HepG2 (cell line): ENCODE data around the gene MAPK12. TPM values are rescaled to one million over a fixed set of nuclear protein-coding genes. Genes with fewer than 3 reads are reported as not detected.

Experiments used
- BHLHE40 ChIP-seq: IDR thresholded peaks from 2 replicates; pipeline ENCODE4 v1.6.1; 2011; ENCODE audit warnings: low read length, improper control_type of control experiment
- FOXA3 ChIP-seq: IDR thresholded peaks from 2 replicates; pipeline ENCODE4 v1.6.1; 2016; ENCODE audit warnings: missing genetic modification reagents, missing compliant biosample characterization
- HOXA7 ChIP-seq: sonication (generic); formaldehyde crosslinking; IDR thresholded peaks from 2 replicates; pipeline ENCODE4 v1.8.1; 2022; ENCODE audit warnings: mild to moderate bottlenecking, missing genetic modification reagents, moderate library complexity
- HOXD1 ChIP-seq: sonication (generic); formaldehyde crosslinking; IDR thresholded peaks from 2 replicates; pipeline ENCODE4 v1.5.0; 2020; ENCODE audit warnings: missing genetic modification reagents
- KLF12 ChIP-seq: sonication (generic); formaldehyde crosslinking; IDR thresholded peaks from 2 replicates; pipeline ENCODE4 v1.4.0; 2020; ENCODE audit warnings: missing genetic modification reagents, borderline replicate concordance
- KLF16 ChIP-seq, 2 experiments: sonication (generic) in 1 of 2; formaldehyde crosslinking in 1 of 2; IDR thresholded peaks; 2 replicates each; pipeline versions ENCODE4 v1.6.1 to v1.8.0; 2016 to 2023; ENCODE audit warnings: missing genetic modification reagents in 2 of 2, missing compliant biosample characterization in 1 of 2
- MXI1 ChIP-seq: IDR thresholded peaks from 3 replicates; pipeline ENCODE4 v1.6.1; 2012; ENCODE audit warnings: low read depth, low read length, inconsistent platforms, borderline replicate concordance
- NKX3-1 ChIP-seq: sonication (generic); formaldehyde crosslinking; IDR thresholded peaks from 2 replicates; pipeline ENCODE4 v1.5.0; 2020; ENCODE audit warnings: missing genetic modification reagents
- POLR2G ChIP-seq: fragments of 200-400 bp; formaldehyde crosslinking; IDR thresholded peaks from 2 replicates; pipeline ENCODE4 v1.6.1; 2018; ENCODE audit warnings: mild to moderate bottlenecking, low read depth, low read length, moderate library complexity
- SMAD3 ChIP-seq: sonication (generic); formaldehyde crosslinking; IDR thresholded peaks from 2 replicates; pipeline ENCODE4 v1.4.0; 2020; ENCODE audit warnings: missing genetic modification reagents
- ZNF253 ChIP-seq: sonication (generic); formaldehyde crosslinking; IDR thresholded peaks from 2 replicates; pipeline ENCODE4 v1.8.0; 2022; ENCODE audit warnings: mild to moderate bottlenecking, missing genetic modification reagents, borderline replicate concordance
- ZNF543 ChIP-seq: sonication (generic); formaldehyde crosslinking; IDR thresholded peaks from 2 replicates; pipeline ENCODE4 v1.4.0; 2020; ENCODE audit warnings: mild to moderate bottlenecking, missing genetic modification reagents
- polyA plus RNA-seq, 8 experiments: library from polyadenylated mRNA; depleted of rRNA in 3 of 8; stranded (reverse) in 7 of 8; unstranded in 1 of 8; fragments of >200 nt; fragmentation: Illumina TruSeq in 4 of 8; extraction: Trizol in 4 of 8; gene quantifications; 2 replicates each; pipeline versions ENCODE4 v1.2.1 to v1.2.3, GENCODE V29; 2011 to 2016; ENCODE audit warnings: low read depth in 4 of 8, missing spikeins in 1 of 8, mixed read lengths in 1 of 8; ENCODE audit not compliant: insufficient read depth in 1 of 8
- total RNA-seq, 5 experiments: library from RNA; depleted of rRNA; stranded (reverse); fragments of >200 nt; fragmentation: Illumina TruSeq; extraction: Trizol; gene quantifications; 2 replicates each; pipeline ENCODE4 v1.2.3, GENCODE V29; 2016; ENCODE audit warnings: low read depth in 1 of 5
- TF ChIP-seq, protein P1 (sequence below): sonication (generic); formaldehyde crosslinking; IDR thresholded peaks from 2 replicates; pipeline ENCODE4 v1.9.0; 2021; ENCODE audit warnings: missing genetic modification reagents, mild to moderate bottlenecking, borderline replicate concordance
- TF ChIP-seq, protein P2 (sequence below): sonication (generic); formaldehyde crosslinking; IDR thresholded peaks from 2 replicates; pipeline ENCODE4 v1.5.1; 2020; ENCODE audit warnings: missing genetic modification reagents, mild to moderate bottlenecking, borderline replicate concordance
- TF ChIP-seq, protein P3 (sequence below): sonication (generic); formaldehyde crosslinking; IDR thresholded peaks from 2 replicates; pipeline ENCODE4 v1.8.0; 2022; ENCODE audit warnings: missing genetic modification reagents, mild to moderate bottlenecking, borderline replicate concordance
- TF ChIP-seq, protein P4 (sequence below): sonication (generic); formaldehyde crosslinking; IDR thresholded peaks from 2 replicates; pipeline ENCODE4 v1.4.0; 2020; ENCODE audit warnings: mild to moderate bottlenecking, missing genetic modification reagents
- TF ChIP-seq, protein P5 (sequence below): IDR thresholded peaks from 2 replicates; pipeline ENCODE4 v1.6.1; 2012; ENCODE audit warnings: inconsistent platforms
- TF ChIP-seq, protein P6 (sequence below): sonication (generic); formaldehyde crosslinking; IDR thresholded peaks from 2 replicates; pipeline ENCODE4 v1.5.0; 2020; ENCODE audit warnings: missing genetic modification reagents, mild to moderate bottlenecking, borderline replicate concordance
- TF ChIP-seq, protein P7 (sequence below): IDR thresholded peaks from 2 replicates; pipeline ENCODE4 v1.6.1; 2016; ENCODE audit warnings: mild to moderate bottlenecking

The MAPK12 gene
- total and polyA plus RNA-seq, 2 of the 13 experiments (the other 11 are each of a cell fraction or from before 2014, with no cell fraction given), result 22.2 to 23.3 TPM

DNA sequence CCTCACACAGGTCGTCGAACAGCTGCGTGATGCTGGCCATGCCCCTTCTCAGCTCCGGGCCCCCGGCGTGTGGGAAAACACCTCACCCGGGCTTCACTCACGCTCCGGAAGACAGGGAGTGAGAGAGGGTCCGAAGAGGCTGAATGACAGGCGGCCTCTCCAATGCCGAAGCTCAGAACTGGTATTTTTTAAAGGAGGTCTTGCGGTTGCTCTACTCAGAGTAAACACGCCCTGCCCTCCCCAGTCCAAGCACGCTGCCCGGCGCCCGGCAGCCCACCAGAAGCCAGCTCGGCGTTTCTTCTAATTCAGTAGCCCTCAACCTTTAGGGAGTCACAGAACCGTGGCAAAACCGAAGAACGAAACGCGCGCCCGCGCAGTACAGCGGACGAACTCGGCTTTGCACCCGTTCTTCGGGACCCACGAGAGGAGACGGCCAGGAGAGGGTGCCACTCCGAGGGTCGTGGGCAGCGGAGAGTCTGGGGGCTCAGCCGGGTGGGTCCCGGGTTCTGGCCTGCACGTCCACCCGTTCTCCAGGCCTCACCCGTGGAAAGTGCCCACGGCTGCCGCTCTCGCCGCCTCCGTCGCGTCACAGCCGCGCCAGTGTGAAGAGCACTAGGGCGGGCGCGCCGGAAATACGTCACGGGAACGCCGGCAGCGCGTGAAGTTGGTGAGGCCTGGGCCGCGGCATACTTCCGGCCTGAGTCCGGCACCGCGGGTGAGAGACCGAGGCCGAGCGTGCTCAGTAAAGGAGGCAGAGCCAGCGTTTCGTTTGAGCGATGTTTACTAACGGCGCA, 16.9 kb downstream of the MAPK12 start, which contains the start of gene TUBGCP6 (continued):
- TF ChIP-seq MXI1 (peak; percentile 90; the same call in 2 of the 3 replicates), POLR2G (peak; percentile 92), KLF16 (CRISPR knock-in tag; IDR thresholded peaks at IDR 0.05) (peak in 1 of 2 experiments; percentile 95; a peak in 2 of 4 replicates), SMAD3 (peak; percentile 83; the same call in 1 of the 2 replicates), KLF12 (peak; percentile 95), ZNF253 (CRISPR knock-in tag) (no peak), FOXA3 (CRISPR knock-in tag) (peak; percentile 53), HOXD1 (CRISPR knock-in tag) (peak; percentile 91; the same call in 1 of the 2 replicates), ZNF543 (CRISPR knock-in tag) (peak; percentile 86; the same call in 1 of the 2 replicates), HOXA7 (CRISPR knock-in tag) (no peak), NKX3-1 (CRISPR knock-in tag) (peak; percentile 47; the same call in 1 of the 2 replicates), BHLHE40 (peak; percentile 32; the same call in 1 of the 2 replicates)
- TF ChIP-seq, protein P1, sequence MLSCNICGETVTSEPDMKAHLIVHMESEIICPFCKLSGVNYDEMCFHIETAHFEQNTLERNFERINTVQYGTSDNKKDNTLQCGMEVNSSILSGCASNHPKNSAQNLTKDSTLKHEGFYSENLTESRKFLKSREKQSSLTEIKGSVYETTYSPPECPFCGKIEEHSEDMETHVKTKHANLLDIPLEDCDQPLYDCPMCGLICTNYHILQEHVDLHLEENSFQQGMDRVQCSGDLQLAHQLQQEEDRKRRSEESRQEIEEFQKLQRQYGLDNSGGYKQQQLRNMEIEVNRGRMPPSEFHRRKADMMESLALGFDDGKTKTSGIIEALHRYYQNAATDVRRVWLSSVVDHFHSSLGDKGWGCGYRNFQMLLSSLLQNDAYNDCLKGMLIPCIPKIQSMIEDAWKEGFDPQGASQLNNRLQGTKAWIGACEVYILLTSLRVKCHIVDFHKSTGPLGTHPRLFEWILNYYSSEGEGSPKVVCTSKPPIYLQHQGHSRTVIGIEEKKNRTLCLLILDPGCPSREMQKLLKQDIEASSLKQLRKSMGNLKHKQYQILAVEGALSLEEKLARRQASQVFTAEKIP (CRISPR knock-in tag), result no peak
- TF ChIP-seq, protein P2, sequence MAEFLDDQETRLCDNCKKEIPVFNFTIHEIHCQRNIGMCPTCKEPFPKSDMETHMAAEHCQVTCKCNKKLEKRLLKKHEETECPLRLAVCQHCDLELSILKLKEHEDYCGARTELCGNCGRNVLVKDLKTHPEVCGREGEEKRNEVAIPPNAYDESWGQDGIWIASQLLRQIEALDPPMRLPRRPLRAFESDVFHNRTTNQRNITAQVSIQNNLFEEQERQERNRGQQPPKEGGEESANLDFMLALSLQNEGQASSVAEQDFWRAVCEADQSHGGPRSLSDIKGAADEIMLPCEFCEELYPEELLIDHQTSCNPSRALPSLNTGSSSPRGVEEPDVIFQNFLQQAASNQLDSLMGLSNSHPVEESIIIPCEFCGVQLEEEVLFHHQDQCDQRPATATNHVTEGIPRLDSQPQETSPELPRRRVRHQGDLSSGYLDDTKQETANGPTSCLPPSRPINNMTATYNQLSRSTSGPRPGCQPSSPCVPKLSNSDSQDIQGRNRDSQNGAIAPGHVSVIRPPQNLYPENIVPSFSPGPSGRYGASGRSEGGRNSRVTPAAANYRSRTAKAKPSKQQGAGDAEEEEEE (CRISPR knock-in tag), result no peak
- TF ChIP-seq, protein P3, sequence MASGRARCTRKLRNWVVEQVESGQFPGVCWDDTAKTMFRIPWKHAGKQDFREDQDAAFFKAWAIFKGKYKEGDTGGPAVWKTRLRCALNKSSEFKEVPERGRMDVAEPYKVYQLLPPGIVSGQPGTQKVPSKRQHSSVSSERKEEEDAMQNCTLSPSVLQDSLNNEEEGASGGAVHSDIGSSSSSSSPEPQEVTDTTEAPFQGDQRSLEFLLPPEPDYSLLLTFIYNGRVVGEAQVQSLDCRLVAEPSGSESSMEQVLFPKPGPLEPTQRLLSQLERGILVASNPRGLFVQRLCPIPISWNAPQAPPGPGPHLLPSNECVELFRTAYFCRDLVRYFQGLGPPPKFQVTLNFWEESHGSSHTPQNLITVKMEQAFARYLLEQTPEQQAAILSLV, result peak; percentile 82; the same call in 1 of the 2 replicates
- TF ChIP-seq, protein P4, sequence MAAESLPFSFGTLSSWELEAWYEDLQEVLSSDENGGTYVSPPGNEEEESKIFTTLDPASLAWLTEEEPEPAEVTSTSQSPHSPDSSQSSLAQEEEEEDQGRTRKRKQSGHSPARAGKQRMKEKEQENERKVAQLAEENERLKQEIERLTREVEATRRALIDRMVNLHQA, result no peak
- TF ChIP-seq, protein P5, sequence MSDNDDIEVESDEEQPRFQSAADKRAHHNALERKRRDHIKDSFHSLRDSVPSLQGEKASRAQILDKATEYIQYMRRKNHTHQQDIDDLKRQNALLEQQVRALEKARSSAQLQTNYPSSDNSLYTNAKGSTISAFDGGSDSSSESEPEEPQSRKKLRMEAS, result peak; percentile 93
- TF ChIP-seq, protein P6, sequence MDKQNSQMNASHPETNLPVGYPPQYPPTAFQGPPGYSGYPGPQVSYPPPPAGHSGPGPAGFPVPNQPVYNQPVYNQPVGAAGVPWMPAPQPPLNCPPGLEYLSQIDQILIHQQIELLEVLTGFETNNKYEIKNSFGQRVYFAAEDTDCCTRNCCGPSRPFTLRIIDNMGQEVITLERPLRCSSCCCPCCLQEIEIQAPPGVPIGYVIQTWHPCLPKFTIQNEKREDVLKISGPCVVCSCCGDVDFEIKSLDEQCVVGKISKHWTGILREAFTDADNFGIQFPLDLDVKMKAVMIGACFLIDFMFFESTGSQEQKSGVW (CRISPR knock-in tag), result no peak
- TF ChIP-seq, protein P7, sequence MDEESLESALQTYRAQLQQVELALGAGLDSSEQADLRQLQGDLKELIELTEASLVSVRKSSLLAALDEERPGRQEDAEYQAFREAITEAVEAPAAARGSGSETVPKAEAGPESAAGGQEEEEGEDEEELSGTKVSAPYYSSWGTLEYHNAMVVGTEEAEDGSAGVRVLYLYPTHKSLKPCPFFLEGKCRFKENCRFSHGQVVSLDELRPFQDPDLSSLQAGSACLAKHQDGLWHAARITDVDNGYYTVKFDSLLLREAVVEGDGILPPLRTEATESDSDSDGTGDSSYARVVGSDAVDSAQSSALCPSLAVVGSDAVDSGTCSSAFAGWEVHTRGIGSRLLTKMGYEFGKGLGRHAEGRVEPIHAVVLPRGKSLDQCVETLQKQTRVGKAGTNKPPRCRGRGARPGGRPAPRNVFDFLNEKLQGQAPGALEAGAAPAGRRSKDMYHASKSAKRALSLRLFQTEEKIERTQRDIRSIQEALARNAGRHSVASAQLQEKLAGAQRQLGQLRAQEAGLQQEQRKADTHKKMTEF (CRISPR knock-in tag), result peak; percentile 84
